ENCODE data around the gene GATD1.
A peak's percentile ranks its signal among the peaks of the same experiment; 100 is the strongest.

GATD1 gene

GRCh38 chr11:819129-819931 is 42.0 kb upstream of the GATD1 start:
- TF ChIP-seq TCF12 (IDR thresholded peaks at IDR 0.05; ENCODE audit: low read depth) (no peak), EGR1 (IDR thresholded peaks at IDR 0.05) (peak; percentile 77), TEAD4 (IDR thresholded peaks at IDR 0.05) (no peak), EP300 (IDR thresholded peaks at IDR 0.05; ENCODE audit: borderline replicate concordance) (no peak), ZBTB7A (IDR thresholded peaks at IDR 0.05; ENCODE audit: low read depth) (peak; percentile 90), MAX (IDR thresholded peaks at IDR 0.05) (peak; percentile 48), FOXM1 (IDR thresholded peaks at IDR 0.05; ENCODE audit: borderline replicate concordance, low read depth) (no peak), TAF1 (IDR thresholded peaks at IDR 0.05; ENCODE audit: low read depth) (peak; percentile 28; the same call in 1 of the 2 replicates)

- TF ChIP-seq TCF12 (IDR thresholded peaks at IDR 0.05; ENCODE audit: low read depth) (peak; percentile 48), CEBPB (IDR thresholded peaks at IDR 0.05) (peak; percentile 92), CREB1 (IDR thresholded peaks at IDR 0.05; ENCODE audit: low read depth) (no peak; the same call in 1 of the 2 replicates), TEAD4 (IDR thresholded peaks at IDR 0.05) (peak; percentile 59; the same call in 1 of the 2 replicates), YY1 (IDR thresholded peaks at IDR 0.05; ENCODE audit: low read depth) (no peak), FOXM1 (IDR thresholded peaks at IDR 0.05; ENCODE audit: borderline replicate concordance, low read depth) (no peak), REST (IDR thresholded peaks at IDR 0.05; ENCODE audit: low read depth) (no peak), MAX (IDR thresholded peaks at IDR 0.05) (no peak), EGR1 (IDR thresholded peaks at IDR 0.05) (no peak), EP300 (IDR thresholded peaks at IDR 0.05; ENCODE audit: borderline replicate concordance) (0 out of 2 replicates have a peak, but pooled peaks have one; percentile 26), NFIC (IDR thresholded peaks at IDR 0.05) (peak; percentile 85)
Measured at GRCh38 chr11:818396-819128, 41.3 kb upstream of the GATD1 start, which contains the start of gene PNPLA2. Gene PNPLA2 (plus strand): TSS chr11:818914. CDS start chr11:819719, 805 bp downstream.

- TF ChIP-seq TAF1 (IDR thresholded peaks at IDR 0.05; ENCODE audit: low read depth) (no peak), TCF12 (IDR thresholded peaks at IDR 0.05; ENCODE audit: low read depth) (no peak), MAX (IDR thresholded peaks at IDR 0.05) (peak; percentile 65; the same call in 1 of the 2 replicates), ZBTB7A (IDR thresholded peaks at IDR 0.05; ENCODE audit: low read depth) (no peak), REST (IDR thresholded peaks at IDR 0.05; ENCODE audit: low read depth) (no peak), RAD21 (IDR thresholded peaks at IDR 0.05; ENCODE audit: low read depth) (no peak), CEBPB (IDR thresholded peaks at IDR 0.05) (no peak)
Measured at GRCh38 chr11:816433-816779, 39.1 kb upstream of the GATD1 start.

GRCh38 chr11:815675-816432 is 38.6 kb upstream of the GATD1 start:
- no peak for TF ChIP-seq EP300 (IDR thresholded peaks at IDR 0.05; ENCODE audit: borderline replicate concordance)
- no peak for TF ChIP-seq EGR1 (IDR thresholded peaks at IDR 0.05)
- TF ChIP-seq CREB1 (IDR thresholded peaks at IDR 0.05; ENCODE audit: low read depth): no peak
- TF ChIP-seq USF1 (IDR thresholded peaks at IDR 0.05): no peak
- no peak for TF ChIP-seq TCF12 (IDR thresholded peaks at IDR 0.05; ENCODE audit: low read depth)
- no peak for TF ChIP-seq CEBPB (IDR thresholded peaks at IDR 0.05)
- TF ChIP-seq RAD21 (IDR thresholded peaks at IDR 0.05; ENCODE audit: low read depth): no peak
- no peak for TF ChIP-seq MAX (IDR thresholded peaks at IDR 0.05)
- no peak for TF ChIP-seq YY1 (IDR thresholded peaks at IDR 0.05; ENCODE audit: low read depth)
- no peak for TF ChIP-seq FOXM1 (IDR thresholded peaks at IDR 0.05; ENCODE audit: borderline replicate concordance, low read depth)
- TF ChIP-seq TEAD4 (IDR thresholded peaks at IDR 0.05): no peak
- TF ChIP-seq REST (IDR thresholded peaks at IDR 0.05; ENCODE audit: low read depth): no peak
- no peak for TF ChIP-seq TAF1 (IDR thresholded peaks at IDR 0.05; ENCODE audit: low read depth)
- TF ChIP-seq ZBTB7A (IDR thresholded peaks at IDR 0.05; ENCODE audit: low read depth): no peak
- no peak for TF ChIP-seq NFIC (IDR thresholded peaks at IDR 0.05)
